HepG2 (cell line): ENCODE results near the gene STPG2.

ENCODE experiments used
- EEA1 ChIP-seq: sonication (generic); formaldehyde crosslinking; IDR thresholded peaks from 2 replicates; pipeline ENCODE4 v1.5.1; 2020; ENCODE audit warnings: mild to moderate bottlenecking, missing genetic modification reagents, borderline replicate concordance
- EZH2 ChIP-seq: conservative IDR thresholded peaks from 2 replicates; pipeline ENCODE4 v1.6.1; 2012; ENCODE audit warnings: mild to moderate bottlenecking, low read depth, low read length, moderate library complexity
- KDM5A ChIP-seq: fragments of 200-600 bp; sonication (generic); IDR thresholded peaks from 2 replicates; pipeline ENCODE4 v1.7.0; 2018; ENCODE audit warnings: antibody characterized with exemption, mild to moderate bottlenecking, low read length, borderline replicate concordance
- PHF8 ChIP-seq: sonication (generic); formaldehyde crosslinking; IDR thresholded peaks from 2 replicates; pipeline ENCODE4 v1.5.0; 2020; ENCODE audit warnings: missing genetic modification reagents
- POLR2G ChIP-seq: fragments of 200-400 bp; formaldehyde crosslinking; IDR thresholded peaks from 2 replicates; pipeline ENCODE4 v1.6.1; 2018; ENCODE audit warnings: mild to moderate bottlenecking, low read depth, low read length, moderate library complexity
- ZFY ChIP-seq: sonication (generic); formaldehyde crosslinking; IDR thresholded peaks from 2 replicates; pipeline ENCODE4 v1.4.0; 2020; ENCODE audit warnings: missing genetic modification reagents
- TF ChIP-seq, protein P1 (sequence below): sonication (generic); formaldehyde crosslinking; conservative IDR thresholded peaks from 2 replicates; pipeline ENCODE4 v1.4.0; 2020; ENCODE audit warnings: mild to moderate bottlenecking, missing genetic modification reagents, moderate library complexity
- TF ChIP-seq, protein P2 (sequence below): sonication (generic); formaldehyde crosslinking; IDR thresholded peaks from 2 replicates; pipeline ENCODE4 v1.9.0; 2021; ENCODE audit warnings: missing genetic modification reagents, mild to moderate bottlenecking, borderline replicate concordance

DNA sequence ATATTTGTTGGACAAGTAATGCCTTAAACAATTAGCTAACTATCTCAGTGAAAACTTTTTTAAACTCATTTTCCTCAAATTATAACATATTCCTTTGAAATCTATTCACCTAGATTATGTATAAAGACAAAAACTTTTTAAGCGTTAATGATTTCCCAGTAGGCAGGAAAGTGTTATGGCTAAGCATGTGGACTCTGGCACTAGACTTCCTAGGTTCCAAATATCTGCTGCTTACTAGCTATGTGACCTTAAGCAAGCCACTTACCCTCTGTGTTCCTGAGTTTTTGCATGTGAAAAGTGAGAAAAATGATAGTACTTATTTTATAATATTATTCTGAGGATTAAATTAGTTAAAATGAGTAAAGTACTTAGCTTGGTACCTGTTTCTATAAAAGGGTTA lies 301.8 kb downstream of the STPG2 start:
- TF ChIP-seq, protein P1, sequence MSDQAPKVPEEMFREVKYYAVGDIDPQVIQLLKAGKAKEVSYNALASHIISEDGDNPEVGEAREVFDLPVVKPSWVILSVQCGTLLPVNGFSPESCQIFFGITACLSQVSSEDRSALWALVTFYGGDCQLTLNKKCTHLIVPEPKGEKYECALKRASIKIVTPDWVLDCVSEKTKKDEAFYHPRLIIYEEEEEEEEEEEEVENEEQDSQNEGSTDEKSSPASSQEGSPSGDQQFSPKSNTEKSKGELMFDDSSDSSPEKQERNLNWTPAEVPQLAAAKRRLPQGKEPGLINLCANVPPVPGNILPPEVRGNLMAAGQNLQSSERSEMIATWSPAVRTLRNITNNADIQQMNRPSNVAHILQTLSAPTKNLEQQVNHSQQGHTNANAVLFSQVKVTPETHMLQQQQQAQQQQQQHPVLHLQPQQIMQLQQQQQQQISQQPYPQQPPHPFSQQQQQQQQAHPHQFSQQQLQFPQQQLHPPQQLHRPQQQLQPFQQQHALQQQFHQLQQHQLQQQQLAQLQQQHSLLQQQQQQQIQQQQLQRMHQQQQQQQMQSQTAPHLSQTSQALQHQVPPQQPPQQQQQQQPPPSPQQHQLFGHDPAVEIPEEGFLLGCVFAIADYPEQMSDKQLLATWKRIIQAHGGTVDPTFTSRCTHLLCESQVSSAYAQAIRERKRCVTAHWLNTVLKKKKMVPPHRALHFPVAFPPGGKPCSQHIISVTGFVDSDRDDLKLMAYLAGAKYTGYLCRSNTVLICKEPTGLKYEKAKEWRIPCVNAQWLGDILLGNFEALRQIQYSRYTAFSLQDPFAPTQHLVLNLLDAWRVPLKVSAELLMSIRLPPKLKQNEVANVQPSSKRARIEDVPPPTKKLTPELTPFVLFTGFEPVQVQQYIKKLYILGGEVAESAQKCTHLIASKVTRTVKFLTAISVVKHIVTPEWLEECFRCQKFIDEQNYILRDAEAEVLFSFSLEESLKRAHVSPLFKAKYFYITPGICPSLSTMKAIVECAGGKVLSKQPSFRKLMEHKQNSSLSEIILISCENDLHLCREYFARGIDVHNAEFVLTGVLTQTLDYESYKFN (CRISPR knock-in tag) = no peak
- no peak for TF ChIP-seq ZFY (CRISPR knock-in tag)
- no peak for TF ChIP-seq KDM5A
- no peak for TF ChIP-seq EEA1 (CRISPR knock-in tag)
- TF ChIP-seq, protein P2, sequence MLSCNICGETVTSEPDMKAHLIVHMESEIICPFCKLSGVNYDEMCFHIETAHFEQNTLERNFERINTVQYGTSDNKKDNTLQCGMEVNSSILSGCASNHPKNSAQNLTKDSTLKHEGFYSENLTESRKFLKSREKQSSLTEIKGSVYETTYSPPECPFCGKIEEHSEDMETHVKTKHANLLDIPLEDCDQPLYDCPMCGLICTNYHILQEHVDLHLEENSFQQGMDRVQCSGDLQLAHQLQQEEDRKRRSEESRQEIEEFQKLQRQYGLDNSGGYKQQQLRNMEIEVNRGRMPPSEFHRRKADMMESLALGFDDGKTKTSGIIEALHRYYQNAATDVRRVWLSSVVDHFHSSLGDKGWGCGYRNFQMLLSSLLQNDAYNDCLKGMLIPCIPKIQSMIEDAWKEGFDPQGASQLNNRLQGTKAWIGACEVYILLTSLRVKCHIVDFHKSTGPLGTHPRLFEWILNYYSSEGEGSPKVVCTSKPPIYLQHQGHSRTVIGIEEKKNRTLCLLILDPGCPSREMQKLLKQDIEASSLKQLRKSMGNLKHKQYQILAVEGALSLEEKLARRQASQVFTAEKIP (CRISPR knock-in tag) = no peak
- TF ChIP-seq PHF8 (CRISPR knock-in tag) = no peak
- no peak for TF ChIP-seq EZH2
- no peak for TF ChIP-seq POLR2G
